Measurements from ENCODE around the gene HYLS1. TPM values are rescaled to one million over a fixed set of nuclear protein-coding genes. Genes with fewer than 3 reads are reported as not detected.

The HYLS1 gene
- total and polyA plus RNA-seq, 2 experiments from 2014 or later: 14.6 to 25.7 TPM

GRCh38 chr11:125932301-125932700 is 44.8 kb downstream of the HYLS1 start:
- no peaks in the 10 kb centered on the region for H4K20me1 ChIP-seq (replicated peaks; ENCODE audit: insufficient read depth)
- Mint-ChIP-seq H3K36me3 (ENCODE audit: low read depth) (no peaks in the 10 kb centered on the region), H3K27ac (no peak overlapping the region), H3K4me1 (peaks cover 33% of the 10 kb centered on the region), H3K27me3 (ENCODE audit: insufficient read depth, low read depth, poor library complexity) (peaks cover 3% of the 10 kb centered on the region), H3K4me3 (no peak overlapping the region), H3K9me3 (no peaks in the 10 kb centered on the region)
- peak overlapping the region; percentile 83 for H2AFZ ChIP-seq
- H3K4me3 ChIP-seq: no peak overlapping the region
- no peaks in the 10 kb centered on the region for H3F3A ChIP-seq (replicated peaks; ENCODE audit: low read depth)
- no peak overlapping the region for H3K27ac ChIP-seq (ENCODE audit: low read depth)
- H3K4me1 ChIP-seq (ENCODE audit: insufficient read depth): peaks cover 10% of the 10 kb centered on the region
- TF ChIP-seq ZNF331 (CRISPR knock-in tag; IDR thresholded peaks at IDR 0.05; ENCODE audit: low read depth): no peak
- TF ChIP-seq CREB1 (CRISPR knock-in tag; IDR thresholded peaks at IDR 0.05; ENCODE audit: low read depth): no peak
- TF ChIP-seq ETS1 (IDR thresholded peaks at IDR 0.05): no peak
- TF ChIP-seq STAT1 (IDR thresholded peaks at IDR 0.05; ENCODE audit: unreplicated experiment): no peak
- no peak for TF ChIP-seq REST (IDR thresholded peaks at IDR 0.05; ENCODE audit: unreplicated experiment)
- no peak for TF ChIP-seq POLR2AphosphoS5 (IDR thresholded peaks at IDR 0.05; ENCODE audit: low read depth)
- no peak for TF ChIP-seq ZNF114 (CRISPR knock-in tag; IDR thresholded peaks at IDR 0.05)
- no peaks in the 10 kb centered on the region for H3K9me2 ChIP-seq (ENCODE audit: insufficient read depth)
- H3K27me3 ChIP-seq (ENCODE audit: insufficient read depth): no peaks in the 10 kb centered on the region
- DNase-seq (ENCODE audit: low spot score): no peak
- peak; percentile 28 for ATAC-seq
- no peaks in the 10 kb centered on the region for H3K36me3 ChIP-seq (ENCODE audit: insufficient read depth)
- H3K4me2 ChIP-seq: peak overlapping the region; percentile 68
- H3K79me2 ChIP-seq (replicated peaks; ENCODE audit: insufficient read depth): no peaks in the 10 kb centered on the region

- DNase-seq (ENCODE audit: low spot score): peak; percentile 59
- Mint-ChIP-seq H3K4me1 (peaks cover 33% of the 10 kb centered on the region), H3K36me3 (ENCODE audit: low read depth) (no peaks in the 10 kb centered on the region), H3K27me3 (ENCODE audit: insufficient read depth, low read depth, poor library complexity) (peaks cover 3% of the 10 kb centered on the region), H3K27ac (peak overlapping the region; percentile 70), H3K4me3 (peak overlapping the region; percentile 20; the same call in 2 of the 3 replicates), H3K9me3 (no peaks in the 10 kb centered on the region)
- H3K27ac ChIP-seq (ENCODE audit: low read depth): no peak overlapping the region
- no peaks in the 10 kb centered on the region for H3K9me2 ChIP-seq (ENCODE audit: insufficient read depth)
- no peaks in the 10 kb centered on the region for H4K20me1 ChIP-seq (replicated peaks; ENCODE audit: insufficient read depth)
- no peak overlapping the region for H3K4me3 ChIP-seq
- H3K27me3 ChIP-seq (ENCODE audit: insufficient read depth): no peaks in the 10 kb centered on the region
- peak; percentile 75 for ATAC-seq
- H3F3A ChIP-seq (replicated peaks; ENCODE audit: low read depth): no peaks in the 10 kb centered on the region
- H3K79me2 ChIP-seq (replicated peaks; ENCODE audit: insufficient read depth): no peaks in the 10 kb centered on the region
- no peaks in the 10 kb centered on the region for H3K36me3 ChIP-seq (ENCODE audit: insufficient read depth)
- TF ChIP-seq POLR2AphosphoS5 (IDR thresholded peaks at IDR 0.05; ENCODE audit: low read depth): no peak
- TF ChIP-seq ETS1 (IDR thresholded peaks at IDR 0.05): no peak
- no peak for TF ChIP-seq REST (IDR thresholded peaks at IDR 0.05; ENCODE audit: unreplicated experiment)
- H2AFZ ChIP-seq: no peak overlapping the region; the same call in 1 of the 2 replicates
- H3K4me2 ChIP-seq: peak overlapping the region; percentile 68
- H3K4me1 ChIP-seq (ENCODE audit: insufficient read depth): peaks cover 10% of the 10 kb centered on the region
Observed at GRCh38 chr11:125933030-125933813, 45.8 kb downstream of the HYLS1 start.

All from GM23338 (cell line).